Non-pigmented ciliary epithelial cell (primary cell): ENCODE data around the gene EIF2B4.
A peak's percentile ranks its signal among the peaks of the same experiment; 100 is the strongest.

Experiments used
- DNase-seq: peaks from one replicate; pipeline ENCODE4 v3.0.0-alpha.2; 2010; ENCODE audit warnings: low read depth

EIF2B4 gene

DNA sequence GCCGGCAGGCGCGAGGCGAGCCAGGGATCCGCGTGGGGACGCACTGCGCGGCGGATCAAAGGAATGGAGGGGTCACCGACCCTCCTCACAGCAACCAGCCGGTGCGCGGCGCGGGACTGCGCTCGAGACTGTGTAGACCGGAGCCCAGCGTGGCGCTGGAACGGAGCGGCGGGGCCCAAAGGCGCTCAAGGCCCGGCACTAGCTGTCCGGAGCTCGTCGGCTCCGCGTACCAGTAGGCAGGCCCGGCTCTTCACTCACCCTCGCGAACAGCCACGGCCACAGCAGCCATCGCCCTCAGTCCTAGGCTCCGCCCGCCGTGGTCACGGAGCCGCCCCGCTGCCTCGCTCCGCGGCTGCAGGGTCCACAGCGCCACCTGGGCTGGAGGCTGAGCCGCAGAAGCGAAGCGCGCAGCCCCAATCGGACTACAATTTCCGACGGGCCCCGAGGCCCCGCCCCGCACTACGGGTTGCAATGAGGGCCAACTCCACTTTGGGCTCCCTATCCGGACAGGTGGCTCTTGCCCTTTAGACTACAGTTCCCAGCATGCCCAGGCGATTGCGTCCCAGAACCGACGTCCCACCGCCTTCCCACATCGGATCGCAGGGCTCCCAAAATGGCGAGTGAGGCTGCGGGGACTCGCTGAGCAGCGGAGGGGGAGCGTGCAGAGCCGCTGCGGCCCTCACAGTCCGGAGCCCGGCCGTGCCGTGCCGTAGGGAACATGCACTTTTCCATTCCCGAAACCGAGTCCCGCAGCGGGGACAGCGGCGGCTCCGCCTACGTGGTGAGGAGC, at the start of gene EIF2B4, which contains the start of gene SNX17:
Gene EIF2B4, minus strand, starts transcription at position 313 of the 790 bp plus-strand sequence. Its CDS starts 24 bp downstream, at position 289.
Gene SNX17, plus strand, starts transcription at position 591 of the 790 bp plus-strand sequence. Its CDS starts 128 bp downstream, at position 719.
- DNase-seq = peak; percentile 95

DNA sequence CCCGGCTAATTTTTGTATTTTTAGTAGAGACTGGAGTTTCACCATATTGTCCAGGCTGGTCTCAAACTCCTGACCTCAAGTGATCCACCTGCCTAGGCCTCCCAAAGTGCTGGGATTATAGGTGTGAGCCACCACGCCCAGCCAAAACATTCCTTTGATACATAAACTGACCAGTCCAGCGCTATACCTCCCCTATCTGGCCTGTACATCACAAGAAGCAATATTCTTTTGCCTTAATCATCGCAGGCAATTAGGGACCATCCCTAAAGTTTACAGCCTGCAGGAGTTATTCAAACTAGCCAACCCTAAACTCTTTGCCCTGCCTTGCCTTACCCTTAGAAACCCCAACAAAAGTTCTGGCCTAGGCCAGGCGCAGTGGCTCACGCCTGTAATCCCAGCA, 46.0 kb upstream of the EIF2B4 start:
- no peak for DNase-seq

DNA sequence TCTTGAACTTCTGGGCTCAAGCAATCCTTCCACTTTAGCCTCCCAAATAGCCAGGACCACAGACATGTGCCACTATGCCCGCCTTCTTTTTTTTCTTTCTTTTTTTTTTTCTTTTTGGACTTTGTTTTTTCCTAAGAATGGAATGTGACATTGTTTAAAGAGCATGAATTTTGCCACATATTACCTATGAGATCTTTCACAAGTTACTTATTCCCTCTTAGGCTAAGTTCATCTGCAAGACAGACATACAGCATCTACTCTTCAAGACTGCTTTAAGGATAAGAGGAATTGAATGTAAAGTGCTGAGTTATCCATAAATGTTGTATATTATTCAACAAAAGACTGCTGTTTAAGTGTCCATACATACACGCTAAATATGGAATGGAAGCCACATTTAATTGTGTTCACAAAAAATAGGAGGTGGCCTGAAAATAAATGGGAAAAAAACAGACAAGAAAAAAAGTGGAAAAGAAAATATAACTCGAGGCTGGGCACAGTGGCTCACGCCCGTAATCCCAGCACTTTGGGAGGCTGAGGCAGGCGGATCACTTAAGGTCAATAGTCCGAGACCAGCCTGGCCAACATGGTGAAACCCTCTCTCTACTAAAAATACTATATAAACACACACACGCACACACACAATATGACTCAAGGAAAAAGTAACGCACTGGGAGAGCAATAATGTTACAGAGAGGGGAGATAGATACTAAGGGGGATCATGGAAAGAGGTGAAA, 42.4 kb upstream of the EIF2B4 start:
- DNase-seq = no peak

DNA sequence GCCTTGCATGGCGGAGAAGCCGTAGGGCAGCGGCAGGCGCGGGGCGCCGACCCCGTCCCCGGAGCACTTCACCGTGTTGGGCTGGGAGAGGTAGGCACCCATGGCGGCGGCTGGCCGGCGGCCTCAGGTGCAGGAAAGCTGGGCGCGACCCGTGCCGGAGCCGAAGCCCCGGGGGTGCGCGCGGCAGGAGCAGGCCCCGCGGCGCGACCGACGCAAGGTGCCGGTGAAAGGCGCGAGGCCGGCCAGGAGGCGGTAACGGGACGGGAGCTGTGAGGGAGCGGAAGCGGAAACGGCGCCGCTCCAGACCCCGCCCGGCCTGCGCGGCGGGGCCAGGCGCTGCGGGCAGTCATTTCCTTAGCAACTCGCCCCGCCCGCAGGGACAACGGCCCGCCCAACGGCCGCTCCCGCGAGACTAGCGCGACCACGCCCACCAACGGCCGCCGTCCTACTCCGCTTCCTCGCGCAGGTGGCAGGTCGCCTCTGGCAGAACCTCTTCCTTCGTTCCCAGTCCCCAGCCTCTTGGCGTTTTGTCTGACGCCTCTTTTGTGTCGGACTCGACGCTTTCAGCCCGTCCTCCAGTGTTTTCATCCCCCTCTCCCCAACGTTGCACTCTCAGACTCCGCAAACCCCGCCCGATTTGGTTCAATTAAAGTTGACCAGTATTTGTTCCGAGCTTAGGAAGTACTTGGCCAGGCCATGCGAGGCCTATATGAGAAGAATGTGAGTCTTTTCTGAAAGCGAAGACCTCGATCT, 39.4 kb upstream of the EIF2B4 start, which contains the start of gene PPM1G:
Gene PPM1G, minus strand, starts transcription at position 271 of the 753 bp plus-strand sequence. Its CDS starts 169 bp downstream, at position 102.
- no peak for DNase-seq

DNA sequence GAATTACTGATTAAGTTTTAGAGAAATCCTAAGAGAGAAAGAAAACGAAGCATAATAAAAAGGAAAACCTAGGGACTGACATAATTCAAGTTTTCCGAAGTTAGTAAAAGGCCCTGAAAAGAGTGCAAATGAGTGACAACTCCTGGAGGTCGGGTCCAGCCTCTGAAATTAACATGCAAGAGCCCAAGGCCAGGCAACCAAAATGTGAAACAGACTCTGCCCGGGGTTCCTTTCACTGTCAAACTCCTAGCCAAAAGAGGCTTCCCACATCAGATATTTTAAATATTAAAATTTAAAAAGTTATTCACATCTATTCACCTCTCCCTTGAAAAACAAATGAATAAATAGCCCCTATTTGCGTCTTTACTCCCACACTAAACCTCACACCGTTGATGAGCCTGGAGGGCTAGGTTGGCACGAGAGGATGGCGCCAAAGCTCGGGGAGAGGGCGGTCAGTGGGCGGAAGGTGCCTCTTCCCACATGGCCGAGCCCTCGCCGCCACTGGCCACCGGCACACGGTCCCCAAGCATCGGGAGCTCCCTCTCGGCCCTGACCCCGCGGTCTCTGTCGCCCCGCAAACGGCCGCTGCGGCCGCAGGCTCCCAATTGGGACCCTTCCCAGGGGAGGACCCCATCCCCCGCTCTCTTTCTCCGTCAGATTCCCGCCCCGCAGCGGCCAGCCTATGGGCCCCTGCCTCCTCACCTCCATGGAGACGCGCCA, 38.6 kb upstream of the EIF2B4 start:
- DNase-seq = no peak

DNA sequence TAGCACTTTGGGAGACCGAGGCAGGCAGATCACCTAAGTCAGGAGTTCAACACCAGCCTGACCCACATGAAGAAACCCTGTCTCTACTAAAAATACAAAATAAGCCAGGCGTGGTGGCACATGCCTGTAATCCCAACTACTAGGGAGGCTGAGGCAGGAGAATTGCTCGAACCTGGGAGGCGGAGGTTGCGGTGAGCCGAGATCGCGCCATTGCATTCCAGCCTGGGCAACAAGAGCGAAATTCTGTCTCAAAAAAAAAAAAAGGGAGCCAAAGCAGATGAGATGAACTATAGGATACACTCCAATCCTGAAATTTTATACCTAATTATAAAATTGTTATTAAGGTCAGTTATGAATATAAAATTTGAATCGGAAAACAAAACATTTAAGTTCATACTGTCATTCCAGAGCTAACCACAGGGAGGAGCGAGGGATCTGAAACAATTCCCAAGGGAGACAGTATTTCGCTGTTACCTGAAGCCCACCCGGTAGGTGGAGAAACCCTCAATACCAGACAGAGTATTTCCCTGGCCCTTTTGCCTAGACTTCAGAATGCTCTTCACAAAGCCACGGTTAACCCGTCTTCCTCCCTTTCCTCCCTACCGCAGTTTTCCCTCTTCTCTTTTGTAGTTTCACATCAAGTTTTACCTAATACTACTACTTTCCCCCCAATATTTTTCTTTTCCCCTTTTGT, 37.8 kb upstream of the EIF2B4 start:
- DNase-seq = no peak

DNA sequence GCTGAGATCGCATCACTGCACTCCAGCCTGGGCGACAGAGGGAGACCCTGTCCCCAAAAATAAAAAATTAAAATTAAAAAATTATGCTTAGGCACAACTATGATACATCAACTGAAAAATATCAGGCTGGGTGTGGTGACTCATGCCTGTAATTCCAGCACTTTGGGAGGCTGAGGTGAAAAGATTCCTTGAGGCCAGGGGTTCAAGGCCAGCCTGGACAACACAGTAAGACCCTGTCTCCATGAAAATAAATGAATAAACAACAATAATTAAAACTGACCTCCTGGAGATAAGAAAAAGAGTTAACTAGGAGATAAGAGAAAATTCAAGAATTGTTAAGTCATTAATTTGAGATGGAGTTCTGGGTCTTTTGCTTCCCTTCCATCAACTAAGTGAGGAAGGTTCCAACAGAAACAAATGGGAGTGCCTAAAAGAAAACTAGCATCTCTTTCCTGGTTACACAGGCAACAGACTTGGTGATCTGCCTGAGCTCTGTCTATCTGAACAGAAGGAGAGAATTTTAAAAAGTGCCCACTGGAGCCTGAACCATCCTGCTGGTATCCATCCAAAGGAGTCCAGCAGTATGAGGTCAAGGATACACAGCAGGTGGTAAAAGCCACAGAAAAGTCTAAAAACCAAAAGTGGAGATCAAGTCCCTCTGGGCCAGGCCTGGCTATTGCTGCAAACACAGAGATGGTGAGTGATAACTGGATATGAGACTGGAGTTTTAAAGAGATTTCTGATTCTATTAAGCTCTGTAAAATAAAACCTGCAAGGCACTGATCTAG, 30.4 kb upstream of the EIF2B4 start:
- DNase-seq = no peak

DNA sequence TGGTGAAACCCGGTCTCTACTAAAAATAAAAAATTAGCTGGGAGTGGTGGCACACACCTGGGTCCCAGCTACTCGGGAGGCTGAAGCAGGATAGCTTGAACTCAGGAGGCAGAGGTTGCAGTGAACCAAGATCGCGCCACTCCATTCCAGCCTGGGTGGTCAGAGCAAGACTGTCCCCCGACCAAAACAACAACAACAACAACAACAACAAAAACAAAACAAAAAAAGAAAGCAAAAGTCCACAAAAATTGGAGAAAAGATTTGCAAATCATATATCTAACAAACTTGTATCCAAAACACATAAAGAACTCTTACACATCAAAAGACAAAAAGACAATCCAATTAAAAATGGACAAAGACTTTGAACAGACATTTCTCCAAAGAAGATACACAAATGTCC, 28.8 kb upstream of the EIF2B4 start:
- no peak for DNase-seq

DNA sequence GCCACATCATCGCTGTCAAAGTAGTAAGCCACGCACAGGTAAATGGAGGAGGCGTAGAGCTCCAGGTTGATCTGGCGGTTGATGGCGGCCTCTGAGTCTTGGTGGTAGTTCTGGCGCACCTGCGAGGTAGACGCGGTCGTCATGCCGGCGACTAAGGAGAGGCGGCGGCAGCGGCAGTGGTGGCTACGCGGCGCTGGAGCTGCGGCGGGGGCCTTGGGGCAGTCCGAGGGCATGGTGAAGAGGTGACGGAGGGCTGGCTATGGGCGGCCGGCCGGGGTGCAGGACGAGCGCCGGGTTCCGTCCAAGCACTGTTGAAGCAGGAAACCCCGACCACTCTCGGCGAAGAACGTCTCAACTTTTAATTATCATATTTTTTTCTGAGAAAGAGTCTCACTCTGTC, 23.1 kb upstream of the EIF2B4 start:
- no peak for DNase-seq

DNA sequence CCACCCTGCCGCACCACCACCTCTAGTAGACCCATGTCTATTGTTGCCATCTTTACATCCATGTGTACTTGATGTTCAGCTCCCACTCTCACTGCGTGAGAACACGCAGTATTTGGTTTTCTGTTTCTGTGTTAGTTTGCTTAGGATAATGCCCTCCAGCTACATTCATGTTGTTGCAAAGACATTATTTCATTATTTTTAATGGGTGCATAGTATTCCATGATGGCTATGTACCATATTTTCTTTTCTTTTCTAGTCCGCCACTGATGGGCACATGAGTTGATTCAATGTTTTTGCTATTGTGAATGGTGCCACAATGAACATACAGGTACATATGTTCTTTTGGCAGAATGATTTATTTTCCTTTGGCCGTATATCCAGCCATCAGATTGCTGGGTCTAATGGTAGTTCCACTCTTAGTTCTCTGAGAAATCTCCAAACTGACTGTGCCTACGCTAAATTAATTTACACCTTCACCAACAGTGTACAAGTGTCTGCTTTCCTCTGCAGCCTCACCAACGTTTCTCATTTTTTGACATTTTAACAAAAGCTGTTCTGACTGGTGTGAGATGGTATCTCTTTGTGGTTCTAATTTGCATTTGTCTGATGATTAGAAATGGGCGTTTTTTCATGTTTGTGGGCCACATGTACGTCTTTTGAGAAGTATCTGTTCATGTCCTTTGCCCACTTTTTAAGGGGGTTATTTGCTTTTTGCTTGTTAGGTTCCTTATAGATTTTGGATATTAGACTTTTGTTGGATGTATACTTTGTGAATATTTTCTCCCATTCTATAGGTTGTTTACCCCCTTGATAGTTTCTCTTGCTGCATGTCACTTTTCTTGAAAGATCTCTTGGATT, 20.9 kb upstream of the EIF2B4 start:
- DNase-seq = no peak

DNA sequence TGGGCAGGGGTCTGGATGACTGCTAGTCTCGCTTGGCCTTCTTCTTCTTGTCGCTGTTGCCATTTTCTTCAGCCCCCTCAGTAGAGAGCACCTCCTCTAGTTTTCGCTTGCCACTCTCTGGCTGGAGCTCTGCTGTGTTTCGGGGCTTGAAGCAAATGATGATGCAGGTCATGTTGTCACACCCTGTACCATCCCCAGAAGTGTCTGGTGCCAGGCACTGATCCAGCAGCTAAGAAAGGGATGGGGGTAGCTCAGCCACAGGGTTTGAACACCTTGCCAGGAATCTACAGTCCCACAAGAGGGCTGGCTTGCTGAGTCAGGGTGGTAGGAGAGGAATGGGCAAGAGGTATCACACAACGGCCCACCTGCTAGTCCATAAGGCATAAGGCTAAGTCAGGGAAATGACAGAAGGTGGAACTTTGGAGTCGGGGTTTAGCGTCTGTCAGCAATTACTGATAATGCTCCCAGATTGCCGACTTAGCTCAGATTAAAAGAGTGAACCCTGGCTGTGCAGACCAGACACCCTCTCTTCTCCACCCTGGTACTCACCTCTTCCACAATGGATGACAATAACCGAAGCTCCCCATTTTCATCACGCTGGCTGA, 11.5 kb upstream of the EIF2B4 start:
- DNase-seq = no peak

DNA sequence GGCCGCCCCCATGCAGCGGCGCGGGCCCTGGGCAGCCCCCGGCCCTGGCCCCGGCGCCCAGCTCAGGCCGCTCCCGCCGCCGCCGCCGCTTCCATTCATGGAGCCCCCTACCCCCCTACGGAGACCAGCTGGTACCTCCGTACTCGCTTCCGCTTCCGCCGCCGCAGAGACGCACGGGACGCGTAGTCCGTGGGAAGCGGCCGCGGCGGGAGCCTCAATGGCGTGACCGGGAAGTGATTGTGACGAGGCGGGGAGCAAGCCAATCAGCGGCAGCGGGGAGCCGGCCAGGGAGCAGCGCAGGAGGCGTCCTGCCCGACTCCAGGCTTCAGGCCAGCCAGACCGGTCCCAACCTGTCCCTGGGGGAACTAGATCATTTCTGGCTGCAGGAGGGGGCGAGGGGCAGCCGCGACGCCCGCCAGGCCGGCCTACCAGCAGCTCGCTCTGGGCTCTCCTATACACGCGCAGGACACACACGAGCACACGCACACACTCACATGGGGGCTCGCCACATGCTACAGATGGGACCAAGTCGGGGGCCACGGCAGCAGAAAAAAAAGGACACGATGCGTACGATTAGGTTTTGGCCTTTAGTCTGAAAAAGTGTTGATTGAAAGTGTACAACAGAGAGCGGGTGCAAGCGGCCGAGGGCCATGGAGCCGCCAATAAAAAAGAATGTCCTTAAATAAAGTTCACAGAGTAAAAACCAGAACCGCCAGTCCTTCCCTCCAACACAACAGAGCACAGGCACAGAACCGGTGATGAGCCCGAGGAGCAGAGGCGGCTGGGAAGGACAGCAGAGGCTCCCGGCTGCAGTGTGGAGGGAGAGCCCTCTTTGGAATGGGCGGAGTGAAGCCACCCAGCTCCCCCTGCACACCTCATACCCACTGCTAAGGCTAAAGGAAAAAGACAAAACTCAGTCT, 10.7 kb upstream of the EIF2B4 start, which contains the start of gene ZNF513:
Gene ZNF513, minus strand, starts transcription at position 109 of the 920 bp plus-strand sequence. CDS start 208 bp downstream, outside the sequence.
- DNase-seq = peak; percentile 72

DNA sequence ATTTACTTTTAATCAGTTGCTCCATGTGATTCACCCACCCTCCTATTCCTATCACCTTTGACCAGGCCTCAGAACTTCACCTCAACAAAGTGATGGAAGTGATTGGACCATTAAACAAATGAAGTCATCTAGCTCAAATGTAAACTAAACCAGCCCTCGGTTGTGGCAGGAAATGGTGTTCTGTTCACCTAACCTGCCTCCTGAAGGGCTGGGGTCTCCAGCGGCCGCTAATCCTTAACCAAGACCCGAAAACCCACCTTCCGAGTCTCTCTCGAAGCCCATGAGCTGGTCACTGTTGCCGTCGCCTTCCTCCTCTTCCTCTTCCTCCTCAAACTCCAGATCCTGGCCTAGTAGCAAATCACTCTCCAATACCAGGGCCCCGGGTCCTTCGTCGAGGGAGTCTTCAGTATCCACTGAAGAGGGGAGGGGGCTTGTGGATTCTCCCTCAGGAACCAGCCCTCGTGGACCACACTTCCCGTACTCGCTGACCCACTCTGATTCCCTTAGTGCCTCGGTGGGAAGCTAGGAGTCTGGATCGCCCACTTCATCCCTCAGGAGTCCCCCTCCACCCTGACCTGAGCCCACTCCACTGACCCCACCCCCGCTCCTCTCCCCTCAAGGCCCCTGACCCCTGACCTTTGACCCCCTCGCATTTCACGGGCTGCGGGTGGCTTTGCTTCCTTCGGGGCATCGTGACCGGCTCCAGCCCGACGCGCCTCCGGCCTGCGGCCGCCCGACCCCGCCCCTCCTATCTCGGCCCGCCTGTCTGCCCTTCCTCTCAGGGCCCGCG, 9.9 kb upstream of the EIF2B4 start:
- DNase-seq = no peak

DNA sequence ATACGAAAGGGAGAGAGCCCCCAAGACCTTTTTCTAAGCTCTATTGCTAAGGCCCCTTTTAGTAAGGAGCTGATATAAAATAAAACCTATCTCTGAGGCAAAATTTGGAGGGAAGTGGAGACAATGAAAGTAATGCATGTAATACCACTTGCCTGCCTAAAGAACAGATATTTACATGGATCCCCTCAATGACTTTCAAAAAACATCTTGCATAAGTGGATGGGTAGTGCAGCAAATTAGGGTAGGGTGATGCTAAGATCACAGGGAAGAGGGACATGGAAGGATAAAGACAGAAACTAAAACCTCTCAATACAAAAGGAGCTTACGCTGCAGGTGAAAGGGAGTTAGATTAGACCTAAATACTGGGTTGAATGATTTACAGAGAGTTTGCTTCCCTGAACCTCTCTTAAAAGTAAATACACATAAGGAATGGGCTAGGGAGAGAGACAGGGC, 9.3 kb upstream of the EIF2B4 start:
- no peak for DNase-seq

DNA sequence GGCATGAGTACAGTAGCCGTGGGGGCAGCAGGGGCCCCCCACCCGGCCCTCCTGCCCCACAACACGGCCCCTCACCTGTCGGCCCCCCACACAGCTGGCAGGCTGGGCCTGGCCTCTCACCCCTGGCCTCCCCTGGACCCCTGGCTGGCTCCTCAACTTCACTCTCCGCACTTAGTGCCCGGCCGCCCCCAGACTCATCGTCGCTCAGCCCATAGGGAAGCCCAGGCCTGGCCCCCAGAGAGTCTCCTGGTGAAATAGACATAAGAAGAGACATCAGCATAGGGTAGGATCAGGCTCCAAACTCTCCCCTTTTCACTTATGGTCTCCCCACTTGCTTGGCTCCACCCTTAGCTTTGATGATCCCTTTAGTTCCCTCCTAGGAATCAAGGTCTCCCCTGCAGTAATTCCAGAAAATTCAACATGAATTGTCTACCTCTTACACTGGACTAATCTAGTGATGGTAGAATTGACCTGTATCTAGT, 8.7 kb upstream of the EIF2B4 start:
- no peak for DNase-seq

DNA sequence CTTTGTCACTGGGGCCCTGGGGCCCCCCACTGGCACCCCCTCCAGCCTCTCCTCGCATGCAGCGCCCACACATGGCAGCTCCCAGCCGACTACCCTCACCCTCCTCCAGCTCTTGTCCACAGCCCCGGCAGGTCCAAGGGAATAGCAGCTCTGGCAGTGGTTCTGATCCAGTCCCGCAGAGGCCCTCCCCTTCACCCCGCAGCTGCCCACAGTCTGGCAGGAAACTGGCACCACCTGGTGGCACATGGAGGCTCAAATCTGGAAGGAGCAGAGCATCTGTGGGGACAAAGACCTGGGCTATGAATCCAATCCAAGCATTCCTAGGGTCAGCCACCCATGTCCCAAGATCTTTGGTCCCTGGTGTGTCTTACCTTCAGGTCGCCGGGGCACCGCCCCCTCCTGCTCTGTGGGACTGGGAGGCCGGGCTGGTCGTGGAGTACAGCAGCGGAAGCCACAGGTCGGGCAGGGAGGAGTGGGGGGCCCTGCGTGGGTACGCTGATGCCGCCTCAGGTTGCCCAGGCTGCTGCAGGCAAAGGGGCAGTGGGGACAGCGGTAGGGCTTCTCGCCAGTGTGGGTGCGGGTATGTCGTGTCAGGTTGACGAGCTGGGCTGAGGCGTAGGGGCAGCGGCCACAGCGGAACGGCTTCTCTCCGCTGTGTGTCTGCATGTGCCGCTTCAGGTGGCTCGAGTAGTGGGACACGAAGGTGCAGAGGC, 8.1 kb upstream of the EIF2B4 start:
- no peak for DNase-seq
